NB4 (cell line): ENCODE results near the gene RGL4.

ENCODE experiments used
- DNase-seq: peaks from one replicate; pipeline ENCODE4 v3.0.0; 2010; ENCODE audit warnings: low read depth
- H3K4me3 ChIP-seq: one replicate; pipeline ENCODE4 v1.5.1; 2011; ENCODE audit warnings: mild to moderate bottlenecking, low read depth, low read length, moderate library complexity
- CTCF ChIP-seq: IDR thresholded peaks from one replicate; pipeline ENCODE4 v1.5.1; 2012; ENCODE audit warnings: low read depth, low read length
- MAX ChIP-seq: IDR thresholded peaks from 2 replicates; pipeline ENCODE4 v1.6.1; 2011; ENCODE audit warnings: low read depth, low read length
- MYC ChIP-seq: IDR thresholded peaks from 2 replicates; pipeline ENCODE4 v1.6.1; 2011; ENCODE audit warnings: low read depth, low read length
- POLR2A ChIP-seq: IDR thresholded peaks from 2 replicates; pipeline ENCODE4 v1.6.1; 2011; ENCODE audit warnings: mild to moderate bottlenecking; ENCODE audit not compliant: insufficient read length; ENCODE audit errors: extremely low read depth

RGL4 gene

GRCh38 chr22:23704062-23704461 is 13.2 kb downstream of the RGL4 start:
- DNase-seq: no peak
- TF ChIP-seq MAX: no peak
- TF ChIP-seq MYC: no peak
- TF ChIP-seq POLR2A: no peak
- no peak for TF ChIP-seq CTCF
- no peak overlapping the region for H3K4me3 ChIP-seq

- TF ChIP-seq MAX: no peak
- no peak for TF ChIP-seq MYC
- no peak for TF ChIP-seq CTCF
- TF ChIP-seq POLR2A: no peak
- H3K4me3 ChIP-seq: no peak overlapping the region
- DNase-seq: no peak
Measured at GRCh38 chr22:23704829-23705228, 14.0 kb downstream of the RGL4 start.

DNA sequence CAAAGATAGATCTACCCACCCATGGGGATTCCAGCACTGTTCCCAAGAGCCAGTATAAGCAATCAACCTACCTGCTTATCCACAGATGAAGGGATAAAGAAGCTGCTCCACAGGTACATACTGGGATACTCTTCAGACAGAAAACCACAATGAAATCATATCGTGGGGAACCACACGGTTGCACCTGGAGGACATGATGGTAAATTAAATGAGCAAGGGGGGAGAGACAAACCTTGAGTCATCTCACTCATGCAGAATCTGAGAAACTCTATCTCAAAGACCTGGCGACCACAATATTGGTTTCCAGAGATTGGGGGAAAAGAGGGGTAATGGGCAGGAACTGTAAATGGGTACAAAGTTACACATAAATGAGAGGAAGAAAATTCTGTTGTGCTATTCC is 14.5 kb downstream of the RGL4 start:
- no peak overlapping the region for H3K4me3 ChIP-seq
- no peak for DNase-seq
- no peak for TF ChIP-seq MAX
- no peak for TF ChIP-seq POLR2A

- no peak overlapping the region for H3K4me3 ChIP-seq
- TF ChIP-seq POLR2A (no peak), MYC (no peak), CTCF (no peak), MAX (no peak)
- no peak for DNase-seq
Measured at GRCh38 chr22:23708270-23708669, 17.5 kb downstream of the RGL4 start.

GRCh38 chr22:23709107-23709506 is 18.3 kb downstream of the RGL4 start:
- no peak for DNase-seq
- H3K4me3 ChIP-seq: no peak overlapping the region
- TF ChIP-seq MYC (no peak), POLR2A (no peak), MAX (no peak), CTCF (no peak)

DNA sequence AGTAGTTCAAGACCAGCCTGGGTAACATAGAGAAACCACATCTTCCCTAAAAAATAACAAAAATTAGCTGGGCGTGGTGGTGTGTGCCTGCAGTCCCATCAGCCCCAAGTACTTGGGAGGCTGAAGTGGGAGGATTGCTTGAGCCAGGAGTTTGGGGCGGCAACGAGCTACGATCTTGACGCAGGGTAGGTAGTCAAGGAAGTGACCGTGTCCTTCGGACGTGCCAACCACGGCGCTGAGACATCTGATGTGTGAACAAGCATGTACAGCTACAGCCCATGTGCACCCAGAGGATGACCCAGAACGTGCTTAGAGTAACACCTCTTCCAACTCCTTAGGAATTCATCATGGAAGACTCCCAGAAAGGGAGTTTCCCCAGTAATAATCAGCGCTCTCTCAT is 21.4 kb downstream of the RGL4 start:
- H3K4me3 ChIP-seq: no peak overlapping the region
- no peak for DNase-seq
- no peak for TF ChIP-seq MAX
- no peak for TF ChIP-seq POLR2A
- TF ChIP-seq MYC: no peak
- no peak for TF ChIP-seq CTCF
